ENCODE data around the gene NAALADL2. TPM values are rescaled to one million over a fixed set of nuclear protein-coding genes. Genes with fewer than 3 reads are reported as not detected.

The NAALADL2 gene
- polyA plus RNA-seq, 3 donors, result not detected

DNA sequence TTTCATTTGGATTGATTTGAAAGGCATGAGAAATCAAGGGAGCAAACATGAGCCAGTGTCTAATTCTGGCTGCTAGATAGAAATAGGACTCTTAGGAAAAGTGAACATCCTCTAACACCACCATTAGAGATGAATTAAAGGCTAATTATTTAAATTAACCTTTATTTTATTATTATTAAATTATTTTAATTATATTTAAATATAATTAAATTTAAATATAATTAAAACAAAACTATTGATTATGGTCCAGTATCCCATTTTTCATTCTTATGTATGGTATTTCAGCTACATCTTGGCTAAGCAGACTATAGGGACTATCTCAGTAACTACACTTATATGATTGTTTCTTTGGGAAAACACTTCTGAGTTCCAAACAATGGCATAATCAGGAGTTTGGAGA is 904.8 kb downstream of the NAALADL2 start:
- intact Hi-C loops (cut with micrococcal nuclease), result no loop called here
- no peak overlapping the region for H3K9ac ChIP-seq (ENCODE audit: insufficient read depth, low read length, poor library complexity, severe bottlenecking)

DNA sequence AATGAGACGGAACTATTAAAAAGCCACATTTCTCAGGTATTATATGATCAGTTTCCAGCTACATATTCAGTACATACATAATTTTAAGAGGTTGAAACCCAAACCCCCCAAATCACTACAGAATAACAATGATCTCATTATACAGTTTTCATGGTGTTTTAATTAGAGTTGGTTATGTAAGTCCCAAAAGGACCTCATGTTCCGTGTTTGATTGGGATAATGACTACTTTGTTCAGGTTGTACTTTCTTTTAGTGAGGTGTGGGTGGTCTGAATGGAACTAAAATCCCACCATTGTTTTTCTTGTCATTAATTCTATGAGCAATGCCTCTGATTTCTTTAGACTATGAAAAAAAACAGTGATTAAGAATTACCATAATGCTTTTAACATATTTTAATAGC is 905.6 kb downstream of the NAALADL2 start:
- Histone ChIP-seq H2AFZ (ENCODE audit: insufficient read depth, low read depth, low read length, poor library complexity, severe bottlenecking) (no peak overlapping the region), H3K4me1 (ENCODE audit: control insufficient read depth in 1 of 2, insufficient read depth in 2 of 2, low read length in 2 of 2) (no peaks in the 10 kb centered on the region), H3K36me3 (replicated peaks in 1 of 2; ENCODE audit: control insufficient read depth in 1 of 2, insufficient read depth in 2 of 2, low read length in 2 of 2) (no peaks in the 10 kb centered on the region), H3K4me3 (replicated peaks in 1 of 3; ENCODE audit: low read depth in 2 of 3, low read length in 3 of 3) (no peak overlapping the region), H3K9me3 (replicated peaks in 1 of 2; ENCODE audit: control insufficient read depth in 1 of 2, insufficient read depth in 1 of 2, low read length in 2 of 2) (no peaks in the 10 kb centered on the region), H4K20me1 (ENCODE audit: insufficient read depth, low read length) (no peaks in the 10 kb centered on the region), H3K27ac (ENCODE audit: low read depth in 1 of 2, low read length in 2 of 2) (no peak overlapping the region), H3K27me3 (ENCODE audit: control insufficient read depth in 2 of 2, insufficient read depth in 2 of 2, low read length in 2 of 2) (no peaks in the 10 kb centered on the region), H3K79me2 (ENCODE audit: insufficient read depth, low read length) (no peaks in the 10 kb centered on the region), H3K9ac (ENCODE audit: insufficient read depth, low read length, poor library complexity, severe bottlenecking) (no peak overlapping the region), H3K4me2 (replicated peaks; ENCODE audit: extremely low read depth, low read length, poor library complexity, severe bottlenecking) (no peak overlapping the region)
- Mint-ChIP-seq H3K4me1 (no peaks in the 10 kb centered on the region), H3K36me3 (no peaks in the 10 kb centered on the region), H3K9me3 (peaks cover 0 to 8% (median 2%) of the 10 kb centered on the region in 7 donors), H3K27me3 (ENCODE audit: low read depth in 3 of 3) (no peaks in the 10 kb centered on the region), H3K27ac (no peak overlapping the region), H3K4me3 (no peak overlapping the region)
- no CpG with 5 or more reads among the region's 2 CpGs for WGBS (ENCODE audit: insufficient coverage)
- TF ChIP-seq, protein P1, sequence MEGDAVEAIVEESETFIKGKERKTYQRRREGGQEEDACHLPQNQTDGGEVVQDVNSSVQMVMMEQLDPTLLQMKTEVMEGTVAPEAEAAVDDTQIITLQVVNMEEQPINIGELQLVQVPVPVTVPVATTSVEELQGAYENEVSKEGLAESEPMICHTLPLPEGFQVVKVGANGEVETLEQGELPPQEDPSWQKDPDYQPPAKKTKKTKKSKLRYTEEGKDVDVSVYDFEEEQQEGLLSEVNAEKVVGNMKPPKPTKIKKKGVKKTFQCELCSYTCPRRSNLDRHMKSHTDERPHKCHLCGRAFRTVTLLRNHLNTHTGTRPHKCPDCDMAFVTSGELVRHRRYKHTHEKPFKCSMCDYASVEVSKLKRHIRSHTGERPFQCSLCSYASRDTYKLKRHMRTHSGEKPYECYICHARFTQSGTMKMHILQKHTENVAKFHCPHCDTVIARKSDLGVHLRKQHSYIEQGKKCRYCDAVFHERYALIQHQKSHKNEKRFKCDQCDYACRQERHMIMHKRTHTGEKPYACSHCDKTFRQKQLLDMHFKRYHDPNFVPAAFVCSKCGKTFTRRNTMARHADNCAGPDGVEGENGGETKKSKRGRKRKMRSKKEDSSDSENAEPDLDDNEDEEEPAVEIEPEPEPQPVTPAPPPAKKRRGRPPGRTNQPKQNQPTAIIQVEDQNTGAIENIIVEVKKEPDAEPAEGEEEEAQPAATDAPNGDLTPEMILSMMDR (IDR thresholded peaks at IDR 0.05), result no peak
- intact Hi-C loops (cut with micrococcal nuclease), result no loop called here
- DNase-seq, result no peak

More for the DNA sequence above, 904.8 kb downstream of the NAALADL2 start:
- Histone ChIP-seq H3K36me3 (replicated peaks in 1 of 2; ENCODE audit: control insufficient read depth in 1 of 2, insufficient read depth in 2 of 2, low read length in 2 of 2) (no peaks in the 10 kb centered on the region), H2AFZ (ENCODE audit: insufficient read depth, low read depth, low read length, poor library complexity, severe bottlenecking) (no peak overlapping the region), H3K4me3 (replicated peaks in 1 of 3; ENCODE audit: low read depth in 2 of 3, low read length in 3 of 3) (no peak overlapping the region), H3K79me2 (ENCODE audit: insufficient read depth, low read length) (no peaks in the 10 kb centered on the region), H3K27me3 (ENCODE audit: control insufficient read depth in 2 of 2, insufficient read depth in 2 of 2, low read length in 2 of 2) (no peaks in the 10 kb centered on the region), H4K20me1 (ENCODE audit: insufficient read depth, low read length) (no peaks in the 10 kb centered on the region), H3K9me3 (replicated peaks in 1 of 2; ENCODE audit: control insufficient read depth in 1 of 2, insufficient read depth in 1 of 2, low read length in 2 of 2) (no peaks in the 10 kb centered on the region), H3K4me1 (ENCODE audit: control insufficient read depth in 1 of 2, insufficient read depth in 2 of 2, low read length in 2 of 2) (no peaks in the 10 kb centered on the region), H3K4me2 (replicated peaks; ENCODE audit: extremely low read depth, low read length, poor library complexity, severe bottlenecking) (no peak overlapping the region), H3K27ac (ENCODE audit: low read depth in 1 of 2, low read length in 2 of 2) (no peak overlapping the region)
- Mint-ChIP-seq H3K4me3 (no peak overlapping the region), H3K9me3 (peaks cover 0 to 10% (median 2%) of the 10 kb centered on the region in 7 donors), H3K27me3 (ENCODE audit: low read depth in 3 of 3) (no peaks in the 10 kb centered on the region), H3K4me1 (no peaks in the 10 kb centered on the region), H3K36me3 (no peaks in the 10 kb centered on the region), H3K27ac (no peak overlapping the region)
- TF ChIP-seq, protein P1 (IDR thresholded peaks at IDR 0.05), result no peak
- DNase-seq, result no peak

Measured in CD14-positive monocyte (primary cell).